Astrocyte (in vitro differentiated cells and primary cell): ENCODE results near the gene FMN1. TPM values are rescaled to one million over a fixed set of nuclear protein-coding genes. Genes with fewer than 3 reads are reported as not detected.

ENCODE experiments used
- DNase-seq: peaks from one replicate; pipeline ENCODE4 v3.0.0-alpha.2; 2010; ENCODE audit warnings: low read depth
- FAIRE-seq: peaks from 2 replicates; lab custom pipeline; 2011; peaks lifted over from hg19 to GRCh38; lab: Jason Lieb, UNC
- H2AFZ ChIP-seq: 2 replicates; pipeline ENCODE4 v1.6.0; 2012; ENCODE audit warnings: low read depth, low read length, inconsistent platforms
- H3K27ac ChIP-seq: 2 replicates; pipeline ENCODE4 v1.5.1; 2011; ENCODE audit warnings: low read depth, low read length, inconsistent platforms
- H3K27me3 ChIP-seq: 2 replicates; pipeline ENCODE4 v1.6.0; 2011; ENCODE audit warnings: low read length, inconsistent platforms; ENCODE audit not compliant: insufficient read depth
- H3K36me3 ChIP-seq: 2 replicates; pipeline ENCODE4 v1.5.1; 2011; ENCODE audit warnings: low read length, inconsistent platforms; ENCODE audit not compliant: insufficient read depth
- H3K4me1 ChIP-seq: 2 replicates; pipeline ENCODE4 v1.5.1; 2011; ENCODE audit warnings: low read length, inconsistent platforms; ENCODE audit not compliant: insufficient read depth
- H3K4me2 ChIP-seq: 2 replicates; pipeline ENCODE4 v1.6.0; 2012; ENCODE audit warnings: low read length, inconsistent platforms
- H3K4me3 ChIP-seq: 2 replicates; pipeline ENCODE4 v1.5.1; 2011; ENCODE audit warnings: low read depth, mild to moderate bottlenecking, low read length, inconsistent platforms; ENCODE audit not compliant: insufficient read depth
- H3K79me2 ChIP-seq: 2 replicates; pipeline ENCODE4 v1.6.0; 2012; ENCODE audit warnings: mild to moderate bottlenecking, low read length, inconsistent platforms; ENCODE audit not compliant: insufficient read depth
- H3K9ac ChIP-seq: 2 replicates; pipeline ENCODE4 v1.6.0; 2012; ENCODE audit warnings: mild to moderate bottlenecking, low read length, inconsistent platforms
- H3K9me3 ChIP-seq: 2 replicates; pipeline ENCODE4 v1.5.1; 2012; ENCODE audit warnings: low read depth, mild to moderate bottlenecking, low read length, inconsistent platforms; ENCODE audit not compliant: insufficient read depth
- H4K20me1 ChIP-seq: 2 replicates; pipeline ENCODE4 v1.6.0; 2012; ENCODE audit warnings: low read length, inconsistent platforms; ENCODE audit not compliant: insufficient read depth
- H3K27ac Mint-ChIP-seq: one replicate; pipeline ENCODE4 v1.8.0; 2021; ENCODE audit warnings: mild to moderate bottlenecking, mixed read lengths; ENCODE audit not compliant: unreplicated experiment
- H3K27me3 Mint-ChIP-seq: one replicate; pipeline ENCODE4 v1.8.0; 2021; ENCODE audit warnings: low read depth, mixed read lengths; ENCODE audit not compliant: unreplicated experiment
- H3K36me3 Mint-ChIP-seq: one replicate; pipeline ENCODE4 v1.8.0; 2021; ENCODE audit warnings: low read depth, mixed read lengths; ENCODE audit not compliant: unreplicated experiment
- H3K4me1 Mint-ChIP-seq: one replicate; pipeline ENCODE4 v1.8.0; 2021; ENCODE audit warnings: low read depth, mixed read lengths; ENCODE audit not compliant: unreplicated experiment
- H3K4me3 Mint-ChIP-seq: one replicate; pipeline ENCODE4 v1.8.0; 2021; ENCODE audit warnings: mild to moderate bottlenecking, moderate library complexity, mixed read lengths; ENCODE audit not compliant: unreplicated experiment
- H3K9me3 Mint-ChIP-seq: one replicate; pipeline ENCODE4 v1.8.0; 2021; ENCODE audit warnings: mild to moderate bottlenecking, mixed read lengths; ENCODE audit not compliant: unreplicated experiment
- EZH2 ChIP-seq: IDR thresholded peaks from 2 replicates; pipeline ENCODE4 v1.6.1; 2012; ENCODE audit warnings: mild to moderate bottlenecking, low read length, inconsistent platforms; ENCODE audit not compliant: insufficient read depth
- total RNA-seq: library from RNA; stranded (reverse); gene quantifications from 2 replicates; pipeline ENCODE4 v1.2.1, GENCODE V29; 2021
- TF ChIP-seq, protein P1 (sequence below): IDR thresholded peaks from 2 replicates; pipeline ENCODE4 v1.5.1; 2011; ENCODE audit warnings: low read depth, mild to moderate bottlenecking, inconsistent platforms, low read length, moderate library complexity; ENCODE audit not compliant: insufficient read depth

Gene FMN1
- total RNA-seq, 1 donor from 2014 or later: 5.3 TPM

DNA sequence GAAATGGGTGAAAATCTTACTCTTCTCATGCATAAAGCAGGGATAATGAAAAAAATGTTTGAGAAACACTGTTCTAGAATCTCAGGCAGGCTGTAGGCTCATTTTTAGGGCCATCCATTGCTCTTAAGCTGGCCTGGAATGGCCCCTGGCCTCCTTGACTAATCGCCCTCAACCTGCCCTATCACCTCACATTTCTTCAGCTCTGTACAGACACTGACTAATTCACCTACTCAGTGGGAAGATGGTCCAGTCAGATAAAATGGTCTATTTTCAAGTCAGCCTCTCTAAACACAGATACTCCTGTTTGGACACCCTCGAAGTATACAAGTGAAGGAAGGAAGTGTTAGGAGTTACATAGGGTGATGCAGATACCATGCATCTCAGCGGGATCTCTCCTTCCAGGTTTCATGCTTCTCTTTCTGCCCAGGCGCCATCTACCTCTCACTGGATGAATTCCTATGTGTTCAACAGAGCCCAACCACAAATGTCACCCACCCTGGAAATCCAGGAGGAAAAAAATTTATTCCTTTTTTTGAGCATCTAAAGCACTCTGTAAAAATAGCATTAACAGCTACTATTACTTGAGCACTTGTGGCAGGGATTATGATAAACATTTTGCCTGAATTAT, 12.1 kb downstream of the FMN1 start:
- no peak for DNase-seq
- H3K4me3 Mint-ChIP-seq: no peak overlapping the region
- no peak overlapping the region for H3K9ac ChIP-seq

DNA sequence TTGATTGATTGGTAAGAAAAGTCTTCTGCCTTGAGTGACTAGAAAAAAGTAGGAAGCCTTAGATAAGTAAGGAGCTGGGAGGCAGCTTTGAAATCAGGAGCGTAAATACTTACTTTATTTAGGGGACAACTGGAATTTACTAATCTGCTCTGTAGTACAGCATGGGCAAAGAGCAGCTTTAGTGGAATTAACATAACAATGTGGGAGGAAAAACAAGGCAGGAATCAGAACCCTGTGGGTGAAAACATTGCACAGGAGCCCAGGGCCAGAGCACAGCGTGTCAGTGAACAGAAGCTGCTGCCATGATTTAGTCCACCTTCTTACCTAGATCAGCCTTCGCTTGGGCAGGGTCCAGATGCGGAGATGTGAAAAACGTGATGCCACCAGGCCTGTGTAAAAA, 14.6 kb downstream of the FMN1 start:
- Histone ChIP-seq H3K27ac (no peak overlapping the region), H4K20me1 (no peaks in the 10 kb centered on the region), H3K27me3 (no peaks in the 10 kb centered on the region), H3K4me1 (no peaks in the 10 kb centered on the region), H2AFZ (no peak overlapping the region), H3K79me2 (no peaks in the 10 kb centered on the region), H3K36me3 (no peaks in the 10 kb centered on the region), H3K9me3 (no peaks in the 10 kb centered on the region), H3K9ac (no peak overlapping the region), H3K4me2 (no peak overlapping the region), H3K4me3 (no peak overlapping the region)
- no peak for TF ChIP-seq EZH2
- TF ChIP-seq, protein P1, sequence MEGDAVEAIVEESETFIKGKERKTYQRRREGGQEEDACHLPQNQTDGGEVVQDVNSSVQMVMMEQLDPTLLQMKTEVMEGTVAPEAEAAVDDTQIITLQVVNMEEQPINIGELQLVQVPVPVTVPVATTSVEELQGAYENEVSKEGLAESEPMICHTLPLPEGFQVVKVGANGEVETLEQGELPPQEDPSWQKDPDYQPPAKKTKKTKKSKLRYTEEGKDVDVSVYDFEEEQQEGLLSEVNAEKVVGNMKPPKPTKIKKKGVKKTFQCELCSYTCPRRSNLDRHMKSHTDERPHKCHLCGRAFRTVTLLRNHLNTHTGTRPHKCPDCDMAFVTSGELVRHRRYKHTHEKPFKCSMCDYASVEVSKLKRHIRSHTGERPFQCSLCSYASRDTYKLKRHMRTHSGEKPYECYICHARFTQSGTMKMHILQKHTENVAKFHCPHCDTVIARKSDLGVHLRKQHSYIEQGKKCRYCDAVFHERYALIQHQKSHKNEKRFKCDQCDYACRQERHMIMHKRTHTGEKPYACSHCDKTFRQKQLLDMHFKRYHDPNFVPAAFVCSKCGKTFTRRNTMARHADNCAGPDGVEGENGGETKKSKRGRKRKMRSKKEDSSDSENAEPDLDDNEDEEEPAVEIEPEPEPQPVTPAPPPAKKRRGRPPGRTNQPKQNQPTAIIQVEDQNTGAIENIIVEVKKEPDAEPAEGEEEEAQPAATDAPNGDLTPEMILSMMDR: no peak
- Mint-ChIP-seq H3K27me3 (no peaks in the 10 kb centered on the region), H3K4me1 (peaks cover 2% of the 10 kb centered on the region), H3K4me3 (no peak overlapping the region), H3K36me3 (no peaks in the 10 kb centered on the region), H3K27ac (no peak overlapping the region), H3K9me3 (no peaks in the 10 kb centered on the region)
- DNase-seq (no peak), FAIRE-seq (no peak)

More for the DNA sequence above, 12.1 kb downstream of the FMN1 start:
- Histone ChIP-seq H3K4me3 (no peak overlapping the region), H3K27ac (no peak overlapping the region), H2AFZ (no peak overlapping the region), H3K4me2 (no peak overlapping the region), H4K20me1 (no peaks in the 10 kb centered on the region), H3K4me1 (no peaks in the 10 kb centered on the region), H3K9me3 (no peaks in the 10 kb centered on the region), H3K79me2 (no peaks in the 10 kb centered on the region), H3K27me3 (peaks cover 3% of the 10 kb centered on the region), H3K36me3 (no peaks in the 10 kb centered on the region)
- peaks cover 4% of the 10 kb centered on the region for H3K27me3 Mint-ChIP-seq
- H3K27ac Mint-ChIP-seq: no peak overlapping the region
- FAIRE-seq: no peak
- H3K4me1 Mint-ChIP-seq: peaks cover 2% of the 10 kb centered on the region
- TF ChIP-seq EZH2: no peak
- TF ChIP-seq, protein P1: no peak
- H3K9me3 Mint-ChIP-seq: no peaks in the 10 kb centered on the region
- no peaks in the 10 kb centered on the region for H3K36me3 Mint-ChIP-seq

DNA sequence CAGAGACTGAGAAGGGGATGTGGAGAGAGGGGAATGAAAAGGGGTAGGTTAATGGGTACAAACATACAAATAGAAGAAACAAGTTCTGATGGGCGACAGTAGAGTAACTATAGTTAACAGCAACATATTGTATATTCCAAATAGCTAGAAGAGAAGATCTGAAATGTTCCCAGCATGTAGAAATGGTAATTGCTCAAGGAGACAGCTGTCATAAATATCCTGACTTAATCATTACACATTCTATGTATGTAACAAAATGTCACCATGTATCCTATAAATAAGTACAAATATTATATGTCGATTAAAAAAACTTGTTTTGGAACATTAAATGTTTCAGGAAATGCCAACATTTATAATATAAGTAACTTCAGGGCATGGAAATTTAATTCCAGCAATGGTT, 23.3 kb downstream of the FMN1 start:
- no peak for DNase-seq
- TF ChIP-seq EZH2: no peak
- TF ChIP-seq, protein P1: no peak
- no peaks in the 10 kb centered on the region for H3K36me3 ChIP-seq
- no peaks in the 10 kb centered on the region for H4K20me1 ChIP-seq
- H3K36me3 Mint-ChIP-seq: no peaks in the 10 kb centered on the region
- H3K4me3 ChIP-seq: no peak overlapping the region
- H3K4me3 Mint-ChIP-seq: no peak overlapping the region
- H3K4me2 ChIP-seq: no peak overlapping the region
- no peaks in the 10 kb centered on the region for H3K4me1 ChIP-seq
- no peak overlapping the region for H3K9ac ChIP-seq
- H3K27me3 Mint-ChIP-seq: peaks cover 4% of the 10 kb centered on the region
- H3K9me3 Mint-ChIP-seq: no peaks in the 10 kb centered on the region
- no peaks in the 10 kb centered on the region for H3K79me2 ChIP-seq
- peaks cover 7% of the 10 kb centered on the region for H3K27me3 ChIP-seq
- no peaks in the 10 kb centered on the region for H3K9me3 ChIP-seq
- H3K4me1 Mint-ChIP-seq: no peaks in the 10 kb centered on the region
- FAIRE-seq: no peak
- no peak overlapping the region for H3K27ac Mint-ChIP-seq
- no peak overlapping the region for H3K27ac ChIP-seq
- no peak overlapping the region for H2AFZ ChIP-seq
